ENCODE measurements around the gene MTX2. TPM values are rescaled to one million over a fixed set of nuclear protein-coding genes. Genes with fewer than 3 reads are reported as not detected.
A peak's percentile ranks its signal among the peaks of the same experiment; 100 is the strongest.

MTX2 gene
- total RNA-seq, 6 experiments from 2014 or later, result 21.4 to 26.0 (median 24.3) TPM

DNA sequence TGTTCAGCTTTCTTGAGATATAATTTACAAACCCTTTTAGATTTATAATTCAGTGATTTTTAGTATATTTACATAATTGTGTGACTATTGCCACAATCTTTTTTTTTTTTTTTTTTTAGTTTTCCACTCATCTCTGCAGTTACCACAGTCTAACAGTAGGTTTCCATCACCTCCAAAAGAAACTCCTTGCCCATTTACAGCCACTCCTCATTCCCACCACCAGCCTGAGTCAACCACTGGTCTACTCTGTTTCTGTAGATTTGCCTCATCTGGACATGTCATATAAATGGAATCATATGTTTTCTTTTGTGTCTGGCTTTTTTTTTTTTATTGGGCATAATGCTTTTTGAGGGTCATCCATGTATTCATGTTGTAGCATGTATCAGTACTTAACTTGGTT is 16.1 kb downstream of the MTX2 start:
- no peak overlapping the region for H3K4me3 Mint-ChIP-seq
- peaks cover 53% of the 10 kb centered on the region for H3K4me1 Mint-ChIP-seq (ENCODE audit: low read depth)
- H3K9me3 Mint-ChIP-seq, result no peaks in the 10 kb centered on the region
- DNase-seq, result peak; percentile 24
- H3K27ac Mint-ChIP-seq, result no peak overlapping the region
- TF ChIP-seq, protein P1, sequence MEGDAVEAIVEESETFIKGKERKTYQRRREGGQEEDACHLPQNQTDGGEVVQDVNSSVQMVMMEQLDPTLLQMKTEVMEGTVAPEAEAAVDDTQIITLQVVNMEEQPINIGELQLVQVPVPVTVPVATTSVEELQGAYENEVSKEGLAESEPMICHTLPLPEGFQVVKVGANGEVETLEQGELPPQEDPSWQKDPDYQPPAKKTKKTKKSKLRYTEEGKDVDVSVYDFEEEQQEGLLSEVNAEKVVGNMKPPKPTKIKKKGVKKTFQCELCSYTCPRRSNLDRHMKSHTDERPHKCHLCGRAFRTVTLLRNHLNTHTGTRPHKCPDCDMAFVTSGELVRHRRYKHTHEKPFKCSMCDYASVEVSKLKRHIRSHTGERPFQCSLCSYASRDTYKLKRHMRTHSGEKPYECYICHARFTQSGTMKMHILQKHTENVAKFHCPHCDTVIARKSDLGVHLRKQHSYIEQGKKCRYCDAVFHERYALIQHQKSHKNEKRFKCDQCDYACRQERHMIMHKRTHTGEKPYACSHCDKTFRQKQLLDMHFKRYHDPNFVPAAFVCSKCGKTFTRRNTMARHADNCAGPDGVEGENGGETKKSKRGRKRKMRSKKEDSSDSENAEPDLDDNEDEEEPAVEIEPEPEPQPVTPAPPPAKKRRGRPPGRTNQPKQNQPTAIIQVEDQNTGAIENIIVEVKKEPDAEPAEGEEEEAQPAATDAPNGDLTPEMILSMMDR (IDR thresholded peaks at IDR 0.05), result peak; percentile 37
- H3K27me3 Mint-ChIP-seq (ENCODE audit: insufficient read depth), result no peaks in the 10 kb centered on the region
- peaks cover 9% of the 10 kb centered on the region; the same call in 1 of the 2 replicates for H3K36me3 Mint-ChIP-seq (ENCODE audit: low read depth)

DNA sequence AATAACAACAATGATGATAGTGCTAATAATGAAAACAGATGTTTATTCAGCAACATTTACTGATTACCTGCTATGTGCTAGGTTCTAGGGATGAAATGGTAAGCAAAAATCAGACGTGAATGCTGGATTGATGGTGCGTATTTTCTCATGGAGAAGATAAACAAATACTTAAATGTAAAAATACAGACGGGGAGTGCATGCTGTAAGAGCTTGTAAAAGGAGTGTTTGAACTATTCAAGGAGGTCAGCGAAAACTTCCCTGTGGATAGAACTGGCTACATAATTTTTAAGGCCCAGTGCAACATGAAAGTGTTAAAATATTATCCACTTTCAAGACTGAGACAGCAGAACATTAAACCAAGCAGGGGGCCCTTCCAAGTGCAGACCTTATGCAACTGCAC is 22.1 kb downstream of the MTX2 start:
- 0 out of 2 replicates have a peak, but pooled peaks cover under 1% of the 10 kb centered on the region for H3K36me3 Mint-ChIP-seq (ENCODE audit: low read depth)
- TF ChIP-seq, protein P1 (IDR thresholded peaks at IDR 0.05), result no peak
- no peak overlapping the region for H3K27ac Mint-ChIP-seq
- DNase-seq, result no peak
- peaks cover 20% of the 10 kb centered on the region for H3K4me1 Mint-ChIP-seq (ENCODE audit: low read depth)
- no peaks in the 10 kb centered on the region; the same call in 1 of the 2 replicates for H3K27me3 Mint-ChIP-seq (ENCODE audit: insufficient read depth)
- H3K9me3 Mint-ChIP-seq, result no peaks in the 10 kb centered on the region
- H3K4me3 Mint-ChIP-seq, result no peak overlapping the region

DNA sequence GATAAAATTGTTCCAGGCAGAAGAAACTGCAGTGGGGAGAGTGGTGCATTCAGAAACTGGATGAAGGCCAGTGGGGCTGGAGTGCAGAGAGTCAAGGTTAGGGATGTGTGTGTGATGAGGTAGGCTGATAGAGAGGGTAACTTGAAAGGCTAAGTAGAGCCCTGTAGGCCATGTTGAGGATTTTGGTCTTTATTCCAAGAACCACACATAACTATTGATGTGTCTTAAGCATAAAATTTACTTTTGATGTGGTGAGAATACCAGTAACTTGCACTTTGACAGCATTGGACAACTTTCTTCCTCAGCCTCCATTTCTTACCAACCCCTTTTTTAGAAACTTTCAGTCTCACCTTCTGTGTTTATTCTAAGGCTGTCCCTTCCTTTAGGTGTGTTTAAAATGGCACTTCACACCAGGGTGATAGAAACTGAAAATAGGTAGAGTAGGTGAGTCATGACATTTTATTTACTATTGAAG is 22.6 kb downstream of the MTX2 start:
- Mint-ChIP-seq H3K36me3 (ENCODE audit: low read depth) (no peaks in the 10 kb centered on the region), H3K27ac (no peak overlapping the region), H3K4me1 (ENCODE audit: low read depth) (peaks cover 23% of the 10 kb centered on the region), H3K4me3 (no peak overlapping the region), H3K9me3 (no peaks in the 10 kb centered on the region), H3K27me3 (ENCODE audit: insufficient read depth) (no peaks in the 10 kb centered on the region; the same call in 1 of the 2 replicates)
- DNase-seq, result no peak
- TF ChIP-seq, protein P1 (IDR thresholded peaks at IDR 0.05), result no peak

DNA sequence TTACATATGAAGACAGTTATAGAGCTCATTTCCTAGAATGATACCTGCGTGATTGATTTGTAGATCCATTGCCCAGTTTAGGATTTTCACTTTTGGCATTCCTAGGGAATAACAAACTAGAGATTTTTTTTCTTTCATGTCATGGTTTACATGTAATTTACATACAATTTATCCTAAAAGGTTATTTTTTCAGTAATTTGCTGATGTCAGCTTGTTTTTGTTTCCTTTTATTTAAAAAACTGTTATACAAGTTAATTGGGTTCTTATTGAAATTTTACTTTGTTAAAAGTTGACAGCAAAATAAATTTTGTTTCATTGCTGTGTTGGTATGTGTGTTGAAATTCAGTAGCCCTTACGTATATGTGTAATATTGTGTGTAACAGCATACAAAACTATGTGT is 23.4 kb downstream of the MTX2 start:
- Mint-ChIP-seq H3K9me3 (no peaks in the 10 kb centered on the region), H3K4me1 (ENCODE audit: low read depth) (peaks cover 23% of the 10 kb centered on the region), H3K4me3 (no peak overlapping the region), H3K27me3 (ENCODE audit: insufficient read depth) (no peaks in the 10 kb centered on the region; the same call in 1 of the 2 replicates), H3K27ac (no peak overlapping the region), H3K36me3 (ENCODE audit: low read depth) (no peaks in the 10 kb centered on the region)
- DNase-seq, result no peak
- TF ChIP-seq, protein P1 (IDR thresholded peaks at IDR 0.05), result no peak

DNA sequence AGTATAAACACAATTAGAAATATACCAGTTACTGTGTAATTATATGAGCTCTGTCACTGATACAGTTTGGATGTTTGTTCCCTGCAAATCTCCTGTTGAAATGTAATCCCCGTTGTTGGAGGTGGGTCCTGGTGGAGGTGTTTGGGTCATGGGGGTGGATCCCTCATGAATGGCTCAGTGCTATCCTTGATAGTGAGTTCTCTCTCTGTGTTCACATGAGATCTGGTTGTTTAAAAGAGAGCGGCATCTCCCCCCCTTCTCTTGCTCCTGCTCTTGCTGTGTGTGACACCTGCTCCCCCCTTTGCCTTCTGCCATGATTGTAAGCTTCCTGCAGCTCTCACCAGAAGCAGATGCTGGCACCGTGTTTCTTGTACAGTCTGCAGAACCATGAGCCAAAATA is 24.1 kb downstream of the MTX2 start:
- H3K27me3 Mint-ChIP-seq (ENCODE audit: insufficient read depth), result no peaks in the 10 kb centered on the region; the same call in 1 of the 2 replicates
- no peaks in the 10 kb centered on the region for H3K9me3 Mint-ChIP-seq
- no peak overlapping the region for H3K27ac Mint-ChIP-seq
- H3K4me1 Mint-ChIP-seq (ENCODE audit: low read depth), result peaks cover 23% of the 10 kb centered on the region
- DNase-seq, result no peak
- no peak overlapping the region for H3K4me3 Mint-ChIP-seq
- TF ChIP-seq, protein P1 (IDR thresholded peaks at IDR 0.05), result no peak
- H3K36me3 Mint-ChIP-seq (ENCODE audit: low read depth), result no peaks in the 10 kb centered on the region

DNA sequence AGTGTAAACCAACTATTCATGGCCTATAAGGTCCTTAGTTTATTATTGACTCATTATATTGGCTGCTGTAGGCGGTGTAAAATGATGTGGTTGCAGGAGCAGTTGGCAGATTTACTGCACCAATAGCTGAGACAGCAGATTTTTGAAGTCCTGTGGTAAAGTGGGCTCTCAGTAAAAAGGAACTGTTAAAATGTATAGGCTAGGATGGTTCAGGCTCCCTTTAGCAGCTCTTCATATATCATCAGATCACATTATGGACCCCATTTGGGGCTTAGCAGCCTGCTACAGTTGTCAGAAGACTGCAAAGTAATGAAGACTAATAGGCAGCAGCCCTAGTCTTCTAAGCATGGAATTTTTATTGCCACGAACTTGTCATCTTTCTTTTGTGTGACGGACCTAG is 27.8 kb downstream of the MTX2 start:
- TF ChIP-seq, protein P1 (IDR thresholded peaks at IDR 0.05), result no peak
- Mint-ChIP-seq H3K4me3 (no peak overlapping the region), H3K9me3 (no peaks in the 10 kb centered on the region), H3K27ac (no peak overlapping the region), H3K36me3 (ENCODE audit: low read depth) (no peaks in the 10 kb centered on the region), H3K27me3 (ENCODE audit: insufficient read depth) (no peaks in the 10 kb centered on the region), H3K4me1 (ENCODE audit: low read depth) (peaks cover 15% of the 10 kb centered on the region)
- no peak for DNase-seq

Measured in HFFc6 (cell line).